Measurements from ENCODE around the gene APOBEC3F. TPM values are rescaled to one million over a fixed set of nuclear protein-coding genes. Genes with fewer than 3 reads are reported as not detected.
A peak's percentile ranks its signal among the peaks of the same experiment; 100 is the strongest.
"Not testable (repeated sequence)": the region's sequence is repeated elsewhere in the genome, so short reads cannot be mapped to it uniquely, and the experiment has no call there.

APOBEC3F gene
- total RNA-seq, 4 donors from 2014 or later = 2.8 to 5.0 (median 3.9) TPM

- H3K27ac ChIP-seq (replicated peaks in 1 of 4) = peak within 1 kb of the TSS; percentile 79 to 83 (median 83)
Observed at GRCh38 chr22:39013942-39014722, 26.5 kb upstream of the APOBEC3F start, which contains the start of gene APOBEC3C. Gene APOBEC3C, plus strand, starts transcription at chr22:39014257. Its CDS starts 106 bp downstream, at chr22:39014363.

GRCh38 chr22:39014723-39015121, 25.9 kb upstream of the APOBEC3F start:
- not testable (repeated sequence) for H3K27me3 ChIP-seq; H3K36me3 ChIP-seq; H3K9me3 ChIP-seq; DNase-seq (ENCODE audit: extremely low spot score)
- intact Hi-C loops (cut with DNase I) = loop anchor here (5.0 kb wide), 2 partner anchors 103 to 303 kb away; partner anchors contain the start of gene RPL3
- peak overlapping the region; percentile 52 to 66 (median 62) for H3K4me3 ChIP-seq
- peak overlapping the region; percentile 79 to 83 (median 83) for H3K27ac ChIP-seq (replicated peaks in 1 of 4)
- peaks cover 7 to 23% (median 21%) of the 10 kb centered on the region in 4 donors for H3K4me1 ChIP-seq
- 41% methylated on average over 6 of the region's 6 CpGs for WGBS

More at GRCh38 chr22:39013942-39014722, 26.5 kb upstream of the APOBEC3F start, which contains the start of gene APOBEC3C:
- H3K9me3 ChIP-seq = no peaks in the 10 kb centered on the region
- 4% methylated on average over 17 of the region's 18 CpGs for WGBS
- peak; percentile 98 for DNase-seq (ENCODE audit: extremely low spot score)
- peaks cover 7 to 23% (median 21%) of the 10 kb centered on the region in 4 donors for H3K4me1 ChIP-seq
- H3K36me3 ChIP-seq = peaks cover 0 to 9% (median 2%) of the 10 kb centered on the region in 4 donors
- no peaks in the 10 kb centered on the region for H3K27me3 ChIP-seq
- H3K4me3 ChIP-seq = peak within 1 kb of the TSS; percentile 52 to 66 (median 62)
- intact Hi-C loops (cut with DNase I) = loop anchor here (5.0 kb wide), 2 partner anchors 103 to 303 kb away; partner anchors contain the start of gene RPL3
- peak in 2 of 3 experiments; percentile 2 to 5 for TF ChIP-seq CTCF (IDR thresholded peaks at IDR 0.05)
- TF ChIP-seq POLR2A (IDR thresholded peaks at IDR 0.05; ENCODE audit: low read depth) = no peak
- no peak for TF ChIP-seq EP300 (IDR thresholded peaks at IDR 0.05)
- TF ChIP-seq POLR2AphosphoS5 (IDR thresholded peaks at IDR 0.05) = peak; percentile 67 to 76

GRCh38 chr22:39016592-39016991, 24.1 kb upstream of the APOBEC3F start:
- 96% methylated on average over 13 of the region's 13 CpGs for WGBS
- Histone ChIP-seq H3K4me3 (no peak overlapping the region), H3K4me1 (peaks cover 11 to 37% (median 34%) of the 10 kb centered on the region in 4 donors), H3K36me3 (peaks cover 0 to 9% (median 2%) of the 10 kb centered on the region in 4 donors), H3K9me3 (no peaks in the 10 kb centered on the region), H3K27me3 (no peaks in the 10 kb centered on the region), H3K27ac (replicated peaks in 1 of 4) (no peak overlapping the region)
- no peak for DNase-seq (ENCODE audit: extremely low spot score)
- TF ChIP-seq POLR2A (IDR thresholded peaks at IDR 0.05; ENCODE audit: low read depth) (no peak), EP300 (IDR thresholded peaks at IDR 0.05) (no peak), CTCF (IDR thresholded peaks at IDR 0.05) (no peak), POLR2AphosphoS5 (IDR thresholded peaks at IDR 0.05) (no peak)
- intact Hi-C loops (cut with DNase I) = no loop called here

GRCh38 chr22:39017596-39018365, 22.9 kb upstream of the APOBEC3F start:
- 75% methylated on average over 18 of the region's 18 CpGs for WGBS
- intact Hi-C loops (cut with DNase I) = no loop called here
- H3K27ac ChIP-seq (replicated peaks in 1 of 4) = no peak overlapping the region
- H3K4me3 ChIP-seq = no peak overlapping the region
- no peak for TF ChIP-seq POLR2A (IDR thresholded peaks at IDR 0.05; ENCODE audit: low read depth)
- no peak for TF ChIP-seq POLR2AphosphoS5 (IDR thresholded peaks at IDR 0.05)
- TF ChIP-seq CTCF (IDR thresholded peaks at IDR 0.05) = no peak
- TF ChIP-seq EP300 (IDR thresholded peaks at IDR 0.05) = no peak
- peaks cover 11 to 47% (median 44%) of the 10 kb centered on the region in 4 donors for H3K4me1 ChIP-seq
- H3K36me3 ChIP-seq = peaks cover 0 to 9% (median 2%) of the 10 kb centered on the region in 4 donors
- no peaks in the 10 kb centered on the region for H3K27me3 ChIP-seq
- no peak for DNase-seq (ENCODE audit: extremely low spot score)
- H3K9me3 ChIP-seq = no peaks in the 10 kb centered on the region

GRCh38 chr22:39020021-39020651, 20.5 kb upstream of the APOBEC3F start:
- 62% methylated on average over 15 of the region's 15 CpGs for WGBS

More at GRCh38 chr22:39020021-39020651, 20.5 kb upstream of the APOBEC3F start:
- H3K9me3 ChIP-seq; intact Hi-C loops (cut with DNase I); DNase-seq (ENCODE audit: extremely low spot score); H3K27me3 ChIP-seq: not testable (repeated sequence)
- peaks cover 0 to 27% (median 11%) of the 10 kb centered on the region in 4 donors for H3K36me3 ChIP-seq
- peak overlapping the region; percentile 65 to 76 (median 72) for H3K27ac ChIP-seq (replicated peaks in 1 of 4)
- peak overlapping the region; percentile 43 to 57 (median 48) for H3K4me3 ChIP-seq
- peaks cover 5 to 30% (median 29%) of the 10 kb centered on the region in 4 donors for H3K4me1 ChIP-seq
